K562 (cell line): ENCODE data around the gene PLCB1. TPM values are rescaled to one million over a fixed set of nuclear protein-coding genes. Genes with fewer than 3 reads are reported as not detected.

ENCODE experiments used
- CHD7 ChIP-seq: fragments of 200-600 bp; sonication (generic); IDR thresholded peaks from one replicate; pipeline ENCODE4 v1.6.1; 2012; ENCODE audit warnings: mild to moderate bottlenecking, low read depth, low read length, inconsistent platforms
- ELK1 ChIP-seq: sonication (generic); formaldehyde crosslinking; IDR thresholded peaks from 2 replicates; pipeline ENCODE4 v1.8.1; 2022; ENCODE audit warnings: missing genetic modification reagents
- EWSR1 ChIP-seq: fragments of 450-650 bp; IDR thresholded peaks from 2 replicates; pipeline ENCODE4 v1.6.1; 2018; ENCODE audit warnings: borderline replicate concordance, mild to moderate bottlenecking, low read depth, moderate library complexity; ENCODE audit not compliant: partially characterized antibody
- FUS ChIP-seq: fragments of 200-400 bp; formaldehyde crosslinking; optimal IDR thresholded peaks from 2 replicates; pipeline ENCODE3; 2017; ENCODE audit warnings: low read depth, low read length
- HMG20B ChIP-seq: fragments of 250-450 bp; sonication (Bioruptor Pico); IDR thresholded peaks from 2 replicates; pipeline ENCODE4 v1.5.0; 2021; ENCODE audit warnings: mild to moderate bottlenecking
- HNRNPK ChIP-seq: fragments of 200-400 bp; formaldehyde crosslinking; IDR thresholded peaks from one replicate; pipeline ENCODE4 v1.6.1; 2018; ENCODE audit warnings: mild to moderate bottlenecking, low read depth, low read length; ENCODE audit not compliant: poor library complexity, severe bottlenecking
- MTA3 ChIP-seq: fragments of 450-650 bp; formaldehyde crosslinking; IDR thresholded peaks from 2 replicates; pipeline ENCODE4 v1.6.1; 2017; ENCODE audit warnings: mild to moderate bottlenecking, borderline replicate concordance
- NFATC3 ChIP-seq: fragments of 450-650 bp; IDR thresholded peaks from 2 replicates; pipeline ENCODE4 v1.6.1; 2017; ENCODE audit warnings: mild to moderate bottlenecking
- NFIC ChIP-seq: fragments of 450-650 bp; IDR thresholded peaks from 2 replicates; pipeline ENCODE4 v1.6.1; 2017; ENCODE audit warnings: mild to moderate bottlenecking, inconsistent platforms
- PHTF2 ChIP-seq: fragments of 250-450 bp; sonication (Bioruptor Pico); IDR thresholded peaks from 2 replicates; pipeline ENCODE4 v1.5.0; 2021; ENCODE audit warnings: mild to moderate bottlenecking
- TEAD1 ChIP-seq, 2 experiments: fragments of 450-650 bp in 1 of 2; sonication (generic) in 1 of 2; formaldehyde crosslinking; IDR thresholded peaks; 2 replicates each; pipeline versions ENCODE4 v1.4.0 to v1.8.0; 2020 to 2022; ENCODE audit warnings: mild to moderate bottlenecking in 2 of 2, missing genetic modification reagents in 1 of 2
- ZNF778 ChIP-seq: fragments of 450-650 bp; formaldehyde crosslinking; IDR thresholded peaks from 2 replicates; pipeline ENCODE4 v1.4.0; 2020; ENCODE audit warnings: mild to moderate bottlenecking, moderate library complexity
- polyA plus RNA-seq, 8 experiments: library from polyadenylated mRNA; depleted of rRNA in 4 of 8; stranded (reverse) in 5 of 8; unstranded in 3 of 8; fragments of >200 nt; fragmentation: Nextera tagmentation in 2 of 8; fragmentation: Illumina TruSeq in 1 of 8; extraction: Ambion mirVana in 2 of 8; extraction: Trizol in 1 of 8; gene quantifications; 2 replicates each; pipeline versions ENCODE4 v1.2.1 to v1.2.3, GENCODE V29; 2011 to 2014; ENCODE audit warnings: inconsistent platforms in 1 of 8, missing spikeins in 1 of 8
- total RNA-seq, 7 experiments: library from RNA; depleted of rRNA in 6 of 7; stranded (reverse); fragments of >200 nt in 6 of 7; fragmentation: Illumina TruSeq in 2 of 7; extraction: Trizol in 2 of 7; gene quantifications; 2 replicates each; pipeline versions ENCODE4 v1.2.1 to v1.2.3, GENCODE V29; 2011 to 2021; ENCODE audit warnings: low replicate concordance in 1 of 7
- TF ChIP-seq, protein P1 (sequence below): sonication (generic); IDR thresholded peaks from 2 replicates; pipeline ENCODE4 v1.6.1; 2016

PLCB1 gene
- total and polyA plus RNA-seq, 9 of the 15 experiments (the other 6 are each of a cell fraction or from before 2014, with no cell fraction given): 0.34 to 3.1 (median 1.3) TPM

DNA sequence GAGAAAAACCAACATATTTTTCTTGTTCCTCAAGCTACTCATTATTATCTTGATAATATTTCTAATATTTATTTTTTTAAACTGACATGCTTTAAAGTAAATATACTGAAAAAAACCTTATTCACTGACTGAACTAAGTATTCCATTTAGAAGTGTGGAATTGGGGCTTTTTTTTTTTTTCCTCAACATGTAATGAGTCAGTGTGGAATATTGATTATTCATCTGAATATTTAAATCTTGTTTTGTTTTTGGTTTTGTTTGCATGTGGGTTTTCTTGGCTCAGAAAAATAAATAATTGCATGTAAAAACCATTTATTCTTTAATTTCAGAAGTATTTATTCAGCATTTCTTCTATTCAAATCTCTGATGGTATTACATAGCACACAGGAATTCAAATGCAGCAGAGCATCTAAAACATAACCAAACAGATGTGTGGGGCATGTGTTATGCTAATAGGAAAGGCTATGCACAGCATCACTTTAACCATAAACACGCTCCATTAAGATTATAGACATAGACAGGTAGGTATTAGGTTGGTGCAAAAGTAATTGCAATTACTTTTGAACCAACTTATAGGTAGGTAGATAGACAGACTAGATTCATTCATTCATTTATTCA is 166.5 kb downstream of the PLCB1 start (continued):
- TF ChIP-seq CHD7 (no peak), ELK1 (no peak), FUS (no peak), TEAD1 (CRISPR knock-in tag; IDR thresholded peaks at IDR 0.05) (no peak), EWSR1 (no peak), NFIC (no peak), ZNF778 (CRISPR knock-in tag) (no peak), HMG20B (CRISPR knock-in tag) (no peak), PHTF2 (CRISPR knock-in tag) (no peak), MTA3 (no peak), HNRNPK (no peak), NFATC3 (no peak)
- TF ChIP-seq, protein P1, sequence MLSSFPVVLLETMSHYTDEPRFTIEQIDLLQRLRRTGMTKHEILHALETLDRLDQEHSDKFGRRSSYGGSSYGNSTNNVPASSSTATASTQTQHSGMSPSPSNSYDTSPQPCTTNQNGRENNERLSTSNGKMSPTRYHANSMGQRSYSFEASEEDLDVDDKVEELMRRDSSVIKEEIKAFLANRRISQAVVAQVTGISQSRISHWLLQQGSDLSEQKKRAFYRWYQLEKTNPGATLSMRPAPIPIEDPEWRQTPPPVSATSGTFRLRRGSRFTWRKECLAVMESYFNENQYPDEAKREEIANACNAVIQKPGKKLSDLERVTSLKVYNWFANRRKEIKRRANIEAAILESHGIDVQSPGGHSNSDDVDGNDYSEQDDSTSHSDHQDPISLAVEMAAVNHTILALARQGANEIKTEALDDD: no peak
